HFF-Myc (cell line): Measurements from ENCODE around the gene NRG2.

Source experiments
- DNase-seq: peaks from one replicate; pipeline ENCODE4 v3.0.0-alpha.2; 2011; ENCODE audit warnings: low read depth; ENCODE audit errors: extremely low read depth
- H3K4me3 ChIP-seq: replicated peaks from 2 replicates; pipeline ENCODE4 v1.5.1; 2011; ENCODE audit warnings: low read depth, mild to moderate bottlenecking, control low read depth, low read length
- CTCF ChIP-seq: IDR thresholded peaks from 2 replicates; pipeline ENCODE4 v1.5.1; 2012; ENCODE audit warnings: mild to moderate bottlenecking, low read depth, low read length, control low read depth; ENCODE audit errors: missing control alignments

NRG2 gene

DNA sequence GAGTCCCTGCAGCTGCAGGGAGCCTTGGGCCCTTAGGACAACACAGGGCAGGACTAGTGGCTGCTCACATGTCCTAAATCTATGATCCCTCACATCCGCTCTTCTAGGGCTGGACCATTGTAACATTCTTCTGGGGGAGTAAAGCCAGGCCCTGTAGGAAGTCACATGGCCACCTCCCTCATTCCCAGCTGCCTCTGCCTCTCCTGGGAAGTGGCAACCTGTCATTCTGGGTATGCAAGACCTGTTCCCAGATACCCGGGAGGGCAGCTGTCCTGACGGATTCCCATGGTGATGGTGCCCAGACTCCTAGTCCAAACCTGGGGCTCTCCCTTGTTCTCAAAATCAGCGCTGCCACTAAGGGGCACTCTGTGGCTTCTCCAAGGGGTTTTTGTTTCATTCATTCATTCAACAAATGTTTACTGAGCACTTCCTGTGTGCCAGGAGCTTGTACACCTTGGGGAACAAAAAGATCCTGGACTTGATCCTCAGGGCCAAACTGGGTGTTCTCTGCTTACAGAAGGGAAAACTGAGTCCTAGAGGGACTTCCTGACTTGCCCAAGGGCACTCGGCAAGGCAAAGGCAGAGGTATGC is 161.9 kb downstream of the NRG2 start:
- no peak for DNase-seq
- H3K4me3 ChIP-seq, result no peak overlapping the region
- TF ChIP-seq CTCF, result no peak

DNA sequence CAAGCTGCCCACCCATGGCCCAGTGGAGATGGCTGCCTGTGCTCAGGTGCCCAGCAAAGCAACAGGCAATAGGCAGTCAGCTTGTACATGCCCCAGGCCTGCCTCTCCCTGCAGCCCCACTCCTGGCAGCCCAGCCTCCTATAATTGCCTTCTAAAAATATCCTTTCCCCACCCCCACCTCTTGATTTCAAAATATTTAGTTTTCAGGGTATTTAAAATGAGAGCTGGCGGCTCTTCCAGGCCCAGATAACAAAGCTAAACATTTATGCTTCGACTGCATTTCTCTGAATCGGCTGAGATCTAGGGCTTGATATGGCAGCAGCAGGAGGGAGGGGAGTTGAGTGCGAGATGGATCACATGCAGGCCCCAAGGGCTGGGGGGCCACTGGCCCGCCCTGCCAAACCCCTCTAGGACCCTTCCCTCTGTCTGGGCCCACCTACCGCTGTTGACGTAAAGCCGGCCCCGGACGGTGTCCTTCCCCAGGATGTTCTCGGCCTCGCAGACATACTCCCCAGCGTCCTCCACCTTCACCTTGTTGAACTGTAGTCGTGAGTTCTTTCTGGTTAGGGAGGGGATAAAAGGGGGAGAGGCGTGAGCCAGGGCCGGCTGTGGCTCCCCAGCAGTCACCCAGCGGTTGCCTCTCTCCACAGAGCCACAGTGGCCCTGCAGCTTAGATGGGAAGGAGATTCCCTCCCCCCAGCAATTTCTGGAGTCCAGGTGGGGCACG is 162.5 kb downstream of the NRG2 start:
- no peak for TF ChIP-seq CTCF
- DNase-seq, result no peak
- no peak overlapping the region for H3K4me3 ChIP-seq

GRCh38 chr5:139878093-139878492 is 165.0 kb downstream of the NRG2 start:
- TF ChIP-seq CTCF, result no peak
- H3K4me3 ChIP-seq, result no peak overlapping the region
- no peak for DNase-seq

GRCh38 chr5:139877129-139877597 is 165.9 kb downstream of the NRG2 start:
- DNase-seq, result no peak
- no peak for TF ChIP-seq CTCF
- H3K4me3 ChIP-seq, result no peak overlapping the region

DNA sequence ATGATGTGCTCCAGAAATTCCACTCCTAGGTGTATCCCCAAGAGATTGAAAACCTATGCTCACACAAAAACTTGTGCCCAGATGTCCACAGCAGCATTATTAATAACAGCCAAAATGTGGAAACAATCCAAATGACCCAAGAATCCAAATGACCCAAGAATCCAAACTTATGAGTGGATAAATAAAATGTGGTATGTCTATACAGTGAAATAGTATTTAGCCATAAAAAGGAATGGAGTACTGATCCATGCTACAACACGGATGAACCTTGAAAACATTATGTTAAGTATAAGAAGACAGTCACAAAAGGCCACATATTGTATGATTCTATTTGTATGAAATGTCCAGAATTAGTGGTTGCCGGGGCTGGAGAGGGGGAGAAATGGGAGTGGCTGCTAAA is 167.1 kb downstream of the NRG2 start:
- TF ChIP-seq CTCF, result no peak
- no peak overlapping the region for H3K4me3 ChIP-seq
- no peak for DNase-seq

DNA sequence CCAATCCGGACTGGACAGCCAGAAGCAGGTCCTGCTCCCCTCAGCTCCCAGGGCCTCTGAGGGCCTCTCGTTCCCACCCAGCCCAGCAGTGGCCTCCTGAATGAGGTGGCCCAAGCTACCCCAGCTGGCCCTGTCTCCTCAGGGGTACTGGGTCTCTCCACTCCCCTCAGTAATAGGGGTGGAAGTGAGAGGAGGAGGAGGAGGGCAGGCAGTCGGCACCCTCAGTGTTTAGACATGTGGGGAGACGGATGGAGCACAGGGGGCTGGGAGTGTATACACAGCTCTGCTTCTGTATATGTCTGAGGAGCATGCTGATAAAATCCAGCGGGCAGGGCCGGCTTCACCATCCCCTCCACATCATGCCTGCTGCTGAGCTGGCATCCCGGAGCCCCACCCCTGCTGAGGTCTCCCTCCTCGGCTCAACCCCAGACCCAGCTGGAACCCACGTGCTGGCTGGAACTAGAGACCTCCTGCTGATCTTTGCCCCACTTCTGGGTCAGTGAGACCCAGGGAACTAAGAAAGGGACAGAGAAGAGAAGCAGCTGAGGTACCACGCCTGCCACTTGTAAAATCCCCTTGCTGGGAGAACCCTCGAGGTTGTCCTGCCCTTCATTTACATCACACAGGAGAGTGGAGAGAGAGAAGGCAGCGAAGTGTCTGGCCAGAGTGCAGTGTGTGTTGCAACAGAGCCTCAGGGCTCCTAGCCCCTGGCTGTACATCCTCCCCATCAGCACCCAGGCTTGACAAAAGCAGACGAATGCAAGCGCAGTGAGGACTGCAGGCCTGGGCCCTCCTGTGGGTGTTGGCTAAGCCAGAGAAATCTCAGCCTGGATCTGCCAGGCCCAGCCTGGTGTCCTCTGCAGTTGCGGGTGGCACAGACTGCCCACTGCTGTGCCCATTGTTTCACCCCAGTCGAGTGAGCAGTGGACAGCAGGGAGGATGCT is 170.0 kb downstream of the NRG2 start:
- DNase-seq, result no peak
- TF ChIP-seq CTCF, result no peak
- H3K4me3 ChIP-seq, result no peak overlapping the region
